SU-DHL-6 (cell line): Measurements from ENCODE around the gene STMN1.

ENCODE experiments used
- CTCF ChIP-seq: fragments of 200-600 bp; sonication (generic); IDR thresholded peaks from one replicate; pipeline ENCODE4 v1.5.1; 2017; ENCODE audit warnings: antibody characterized with exemption, mild to moderate bottlenecking, low read length, moderate library complexity; ENCODE audit not compliant: insufficient read depth, poor library complexity, severe bottlenecking
- EZH2phosphoT487 ChIP-seq: fragments of 200-600 bp; sonication (generic), shearing (Covaris generic); conservative IDR thresholded peaks from 2 replicates; pipeline ENCODE4 v1.6.1; 2018; ENCODE audit warnings: mild to moderate bottlenecking, antibody characterized with exemption, low read length, moderate library complexity, mixed read lengths

- TF ChIP-seq CTCF: no peak
- TF ChIP-seq EZH2phosphoT487: no peak
These were observed 29.5 kb downstream of the STMN1 start for GRCh38 chr1:25876693-25877077.
